Activated CD8-positive, alpha-beta memory T cell treated with anti-CD3 and anti-CD28 coated beads, Interleukin-2, amount 50 U/mL, for 48 hours (primary cell): ENCODE data around the gene SMARCAD1.
"Not testable (repeated sequence)": the region's sequence is repeated elsewhere in the genome, so short reads cannot be mapped to it uniquely, and the experiment has no call there.

ENCODE experiments used
- DNase-seq: peaks from one replicate; pipeline ENCODE4 v3.0.0-alpha.2; 2020

Gene SMARCAD1

DNA sequence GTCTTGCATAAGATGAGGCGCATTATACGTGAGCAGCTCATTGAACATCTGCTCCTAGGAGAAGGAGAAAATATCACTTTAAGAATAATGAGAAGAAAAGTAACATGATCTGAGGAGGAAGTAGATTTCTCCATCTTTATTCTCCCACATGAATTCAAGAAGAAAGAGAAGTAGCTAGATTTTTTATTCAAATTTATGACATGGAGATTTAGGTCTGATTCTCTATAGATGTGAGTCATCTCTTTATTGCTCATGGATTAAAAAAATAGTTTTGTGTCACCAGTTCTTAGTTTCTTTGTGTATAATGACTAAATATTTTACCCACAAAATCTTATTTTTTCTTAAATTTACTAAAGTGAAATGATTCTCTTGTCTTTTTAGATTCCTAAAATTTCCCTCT lies 94.5 kb downstream of the SMARCAD1 start:
- DNase-seq, result no peak

DNA sequence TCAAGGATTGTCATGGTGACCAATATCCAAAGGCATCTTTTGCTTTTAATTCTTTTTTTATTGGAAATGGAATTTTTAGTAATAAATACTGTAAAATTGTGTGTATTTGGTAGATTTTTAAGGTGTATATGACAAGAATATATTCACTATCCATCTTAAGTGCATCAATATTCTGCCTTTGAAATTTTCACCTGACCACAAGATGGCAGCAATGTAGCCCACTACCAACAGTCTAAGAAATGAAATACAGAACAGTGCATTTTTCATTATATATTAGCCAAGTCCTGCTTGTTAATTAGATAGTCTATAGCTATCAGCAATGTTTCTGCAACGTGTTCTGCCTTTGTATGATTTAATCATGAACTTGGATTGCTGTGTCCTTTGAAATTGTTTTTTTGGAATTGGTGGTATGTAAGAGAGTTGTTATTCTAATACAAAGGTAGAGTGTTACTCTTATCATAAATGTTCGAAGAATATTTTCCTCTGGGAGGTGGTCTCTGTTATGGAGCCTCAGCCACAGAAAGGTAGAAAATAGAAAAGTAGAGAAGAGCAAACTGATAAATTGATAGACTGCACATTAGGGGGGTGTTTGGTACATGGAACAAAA lies 96.8 kb downstream of the SMARCAD1 start:
- no peak for DNase-seq

DNA sequence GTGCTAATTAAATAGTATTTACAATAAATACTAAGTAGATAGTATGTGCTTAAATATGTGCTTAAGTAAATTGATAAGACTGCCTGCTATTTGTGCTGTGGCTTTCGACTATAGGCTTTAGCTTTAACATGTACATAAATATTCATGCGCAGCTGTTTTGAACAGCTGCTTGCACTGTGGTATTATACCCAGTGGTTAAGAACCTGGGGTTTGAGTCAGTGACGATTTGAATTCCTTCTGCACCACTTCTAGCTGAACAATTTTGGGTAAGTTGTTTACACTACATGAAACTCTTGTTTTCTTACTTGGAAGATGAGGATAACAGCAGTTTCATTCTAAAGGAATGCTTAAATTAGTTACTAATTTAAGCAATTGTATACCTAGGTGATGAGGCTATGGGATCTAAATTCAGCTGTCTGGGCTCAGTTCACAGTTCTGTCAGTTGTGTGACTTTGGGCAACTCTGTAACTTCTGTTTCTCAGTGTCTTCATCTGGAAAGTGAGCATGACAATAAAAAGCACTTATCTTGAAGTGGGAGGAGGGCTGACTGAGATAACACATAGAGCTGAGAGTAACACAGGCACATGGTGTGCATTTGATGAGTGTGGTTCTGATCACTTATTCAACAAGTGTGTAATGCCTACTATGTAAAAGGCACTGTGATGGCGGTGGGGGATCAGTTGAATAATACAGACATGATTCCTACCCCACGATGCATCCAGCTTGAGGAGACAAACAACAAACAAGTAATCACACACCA lies 98.0 kb downstream of the SMARCAD1 start:
- no peak for DNase-seq

DNA sequence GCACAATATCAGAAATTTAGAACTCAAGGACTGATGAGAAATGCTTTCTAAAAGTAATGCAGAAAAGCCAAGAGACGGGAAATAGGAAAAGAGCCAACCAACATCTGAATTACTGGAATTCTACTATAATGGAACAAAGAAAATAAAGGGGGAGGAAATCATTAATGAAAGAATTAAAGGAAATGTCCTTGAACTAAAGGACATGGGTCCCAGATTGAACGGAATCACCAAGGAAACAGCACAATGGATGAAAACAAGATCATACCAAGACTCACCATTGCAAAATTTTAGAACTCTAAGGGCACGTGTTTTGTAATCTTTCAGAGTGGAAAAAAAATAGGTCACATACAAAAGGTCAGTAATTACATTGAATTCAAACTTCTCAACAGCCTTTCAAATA lies 99.0 kb downstream of the SMARCAD1 start:
- DNase-seq, result no peak

DNA sequence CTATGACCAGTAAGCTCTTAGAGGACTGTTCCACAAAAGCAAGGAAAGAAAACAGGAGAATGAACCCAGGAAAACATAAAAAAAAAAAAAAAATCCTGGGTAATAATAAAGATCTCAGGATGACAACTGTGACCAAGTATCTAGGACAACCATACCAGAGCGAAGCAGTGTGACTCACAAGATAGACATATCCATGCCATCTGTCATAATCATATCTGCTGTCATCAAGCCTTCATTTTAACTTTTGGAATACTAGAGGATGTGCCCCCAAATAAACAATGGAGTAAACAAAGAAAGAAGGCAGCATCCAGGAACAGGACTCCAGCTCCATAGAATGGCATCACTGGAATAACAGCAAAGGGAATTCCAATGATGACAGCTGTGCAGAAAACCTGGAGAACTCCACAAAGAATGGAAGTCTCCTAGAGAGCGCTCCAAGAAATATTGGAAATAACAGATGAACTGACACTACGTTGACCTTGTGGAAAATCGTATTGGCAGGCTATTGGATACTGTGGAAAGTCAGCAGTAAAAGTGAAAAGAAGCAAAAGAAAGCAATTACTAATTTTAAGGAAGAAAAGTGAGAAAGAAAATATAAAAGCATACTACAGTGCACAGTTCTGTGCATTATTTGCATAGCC lies 99.7 kb downstream of the SMARCAD1 start:
- DNase-seq, result no peak

DNA sequence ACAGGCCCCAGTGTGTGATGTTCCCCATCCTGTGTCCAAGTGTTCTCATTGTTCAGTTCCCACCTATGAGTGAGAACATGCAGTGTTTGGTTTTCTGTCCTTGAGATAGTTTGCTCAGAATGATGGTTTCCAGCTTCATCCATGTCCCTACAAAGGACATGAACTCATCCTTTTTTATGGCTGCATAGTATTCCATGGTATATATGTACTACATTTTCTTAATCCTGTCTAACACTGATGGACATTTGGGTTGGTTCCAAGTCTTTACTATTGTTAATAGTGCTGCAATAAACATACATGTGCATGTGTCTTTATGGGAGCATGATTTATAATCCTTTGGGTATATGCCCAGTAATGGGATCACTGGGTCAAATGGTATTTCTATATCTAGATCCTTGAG lies 112.3 kb downstream of the SMARCAD1 start:
- not testable (repeated sequence) for DNase-seq

DNA sequence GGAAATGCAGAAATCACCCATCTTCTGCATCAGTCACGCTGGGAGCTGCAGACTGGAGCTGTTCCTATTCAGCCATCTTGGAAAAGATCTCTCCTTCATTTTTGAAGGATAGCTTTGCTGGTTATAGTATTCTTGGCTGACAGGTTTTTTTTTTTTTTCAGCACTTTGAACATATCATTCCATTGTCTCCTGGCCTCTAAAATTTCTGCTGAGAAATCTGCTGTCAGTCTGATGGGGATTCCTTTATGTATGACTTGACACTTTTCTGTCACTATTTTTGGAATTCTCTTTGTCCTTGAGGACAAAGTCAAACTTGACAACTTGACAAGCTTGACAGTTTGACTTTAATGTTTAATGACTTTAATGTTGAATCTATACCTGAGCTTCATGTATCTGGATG lies 118.2 kb downstream of the SMARCAD1 start:
- no peak for DNase-seq

DNA sequence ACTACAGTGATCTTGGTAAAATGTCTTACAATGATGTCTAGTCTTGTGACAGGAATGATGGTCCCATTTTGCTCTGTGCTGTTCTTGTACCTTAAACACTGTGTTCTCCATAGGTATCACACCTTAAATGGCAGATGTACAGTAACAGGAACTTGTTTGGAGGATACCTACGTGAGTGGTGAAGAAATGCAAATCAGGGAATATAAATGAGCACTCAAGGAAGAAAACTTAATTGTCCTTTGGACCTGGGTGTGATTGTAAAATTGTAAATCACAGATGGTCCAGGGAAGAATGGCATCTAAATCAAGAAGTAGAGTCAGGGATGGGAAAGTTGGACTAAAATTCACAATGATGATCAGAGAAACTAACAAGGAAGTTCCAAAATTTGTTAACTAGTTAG lies 122.3 kb downstream of the SMARCAD1 start:
- no peak for DNase-seq

DNA sequence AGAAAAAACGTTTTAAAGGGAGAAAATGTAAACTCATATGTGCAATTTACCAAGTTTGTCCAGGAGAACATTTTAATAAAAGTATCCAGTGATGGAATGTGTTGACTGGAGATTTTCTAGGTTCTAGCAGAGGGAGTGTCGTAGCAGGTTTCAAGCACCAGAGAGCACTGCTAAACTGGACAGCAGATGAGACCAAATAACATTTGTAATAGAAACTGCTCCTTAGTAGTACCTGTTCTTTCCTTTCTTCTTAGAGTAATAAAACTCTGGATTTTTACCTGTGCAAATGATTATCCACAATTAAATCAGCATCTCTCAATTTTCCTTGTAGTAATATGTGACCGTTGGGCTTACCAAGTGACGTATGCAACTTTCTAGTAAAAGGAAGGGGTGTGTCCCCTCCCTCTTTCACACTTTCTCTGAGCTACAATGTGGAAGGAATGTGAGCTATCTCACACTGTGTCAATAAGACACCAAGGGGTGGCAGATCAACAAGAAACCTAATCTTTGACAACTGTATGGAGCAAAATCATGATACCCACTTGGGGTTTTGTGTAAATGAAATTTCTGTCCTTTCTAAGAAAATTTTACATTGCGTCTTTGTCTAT lies 125.4 kb downstream of the SMARCAD1 start:
- DNase-seq, result no peak

DNA sequence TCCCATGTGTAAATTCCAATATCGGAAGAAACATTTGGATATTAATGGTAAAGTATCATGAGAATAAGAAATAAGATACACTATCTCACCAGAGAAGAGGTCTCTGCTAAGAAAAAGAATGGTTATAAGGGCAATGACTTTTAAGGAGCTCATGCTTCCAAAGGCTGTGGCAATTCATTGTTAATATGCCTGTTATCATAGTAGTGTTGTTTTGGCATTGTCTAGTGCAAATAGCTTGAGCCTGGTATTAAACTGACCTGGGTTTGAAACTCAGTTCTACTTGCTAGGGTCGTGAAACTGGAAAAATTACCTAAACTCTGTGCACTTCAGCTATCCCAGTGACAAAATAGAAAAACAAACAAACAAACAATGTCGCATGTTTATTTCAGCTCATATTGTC lies 126.2 kb downstream of the SMARCAD1 start:
- no peak for DNase-seq

DNA sequence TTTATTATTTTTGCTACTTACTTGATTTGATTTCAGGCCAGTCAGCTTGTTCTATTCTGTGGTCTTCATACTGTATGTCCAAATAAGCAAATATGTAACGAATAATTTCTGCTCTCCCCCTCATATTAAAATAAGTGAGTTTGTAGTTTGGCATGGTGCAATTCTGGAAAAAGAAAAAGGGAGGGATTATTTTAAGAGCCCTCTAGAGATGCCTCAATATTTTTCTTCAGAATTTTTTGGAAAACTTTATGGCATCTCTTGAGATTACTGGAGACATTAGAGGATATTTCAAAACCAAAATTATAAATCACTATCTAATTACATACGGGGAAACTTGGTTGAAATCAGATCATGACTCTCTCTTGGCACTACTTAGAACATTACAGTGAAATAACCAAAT lies 126.8 kb downstream of the SMARCAD1 start:
- DNase-seq, result no peak

DNA sequence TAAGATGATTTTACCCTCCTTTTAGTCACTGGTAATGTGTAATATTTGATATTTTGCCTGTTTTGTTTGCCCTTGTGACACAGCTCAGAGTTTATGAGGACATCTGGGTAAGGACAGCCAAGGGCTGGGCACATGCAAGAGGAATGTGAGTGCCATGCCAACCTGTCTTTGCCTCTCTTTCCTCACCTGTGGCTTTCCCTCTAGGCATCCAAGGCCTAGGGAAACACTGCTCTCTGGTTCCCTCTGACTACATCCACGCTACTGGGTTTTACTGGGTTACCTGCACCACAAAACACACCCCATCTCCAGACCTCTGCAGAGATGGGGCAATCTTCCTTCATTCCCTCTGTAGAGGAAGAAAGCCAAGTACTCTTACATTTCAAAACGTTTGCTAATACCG lies 127.3 kb downstream of the SMARCAD1 start:
- no peak for DNase-seq

DNA sequence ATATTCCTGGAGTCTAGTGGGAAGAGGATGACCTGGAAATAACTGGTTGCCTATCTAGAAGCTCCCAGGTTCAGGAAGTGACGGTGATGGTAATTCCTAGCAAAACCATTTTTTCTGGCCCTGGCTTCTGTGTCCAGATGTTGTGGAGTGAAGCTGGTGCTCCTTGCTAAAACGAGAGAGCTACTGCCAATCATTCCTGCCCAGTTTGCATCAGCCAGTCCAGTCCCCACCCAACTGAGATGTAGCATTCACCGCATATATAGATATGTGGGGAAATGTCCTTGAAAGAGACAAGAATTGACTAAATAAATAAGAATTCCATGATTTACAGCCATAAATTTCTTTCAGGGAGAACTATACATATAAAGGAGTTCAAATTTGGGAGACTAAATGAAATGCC lies 128.6 kb downstream of the SMARCAD1 start:
- DNase-seq, result no peak

DNA sequence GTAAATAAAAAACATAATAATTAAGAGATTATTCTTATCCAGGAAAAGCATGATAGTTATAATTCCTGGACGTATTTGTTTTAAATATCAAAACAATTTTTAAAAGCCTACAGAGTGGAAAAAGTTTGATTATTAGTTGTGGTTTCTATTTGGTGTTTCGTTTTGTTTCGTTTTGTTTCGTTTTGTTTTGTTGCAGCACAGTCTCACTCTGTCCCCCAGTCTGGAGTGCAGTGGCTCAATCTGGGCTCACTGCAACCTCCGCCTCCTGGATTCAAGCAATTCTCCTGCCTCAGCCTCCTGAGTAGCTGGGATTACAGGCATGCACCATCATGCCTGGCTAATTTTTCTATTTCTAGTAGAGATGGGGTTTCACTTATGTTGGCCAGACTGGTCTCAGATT lies 129.1 kb downstream of the SMARCAD1 start:
- DNase-seq, result not testable (repeated sequence)

DNA sequence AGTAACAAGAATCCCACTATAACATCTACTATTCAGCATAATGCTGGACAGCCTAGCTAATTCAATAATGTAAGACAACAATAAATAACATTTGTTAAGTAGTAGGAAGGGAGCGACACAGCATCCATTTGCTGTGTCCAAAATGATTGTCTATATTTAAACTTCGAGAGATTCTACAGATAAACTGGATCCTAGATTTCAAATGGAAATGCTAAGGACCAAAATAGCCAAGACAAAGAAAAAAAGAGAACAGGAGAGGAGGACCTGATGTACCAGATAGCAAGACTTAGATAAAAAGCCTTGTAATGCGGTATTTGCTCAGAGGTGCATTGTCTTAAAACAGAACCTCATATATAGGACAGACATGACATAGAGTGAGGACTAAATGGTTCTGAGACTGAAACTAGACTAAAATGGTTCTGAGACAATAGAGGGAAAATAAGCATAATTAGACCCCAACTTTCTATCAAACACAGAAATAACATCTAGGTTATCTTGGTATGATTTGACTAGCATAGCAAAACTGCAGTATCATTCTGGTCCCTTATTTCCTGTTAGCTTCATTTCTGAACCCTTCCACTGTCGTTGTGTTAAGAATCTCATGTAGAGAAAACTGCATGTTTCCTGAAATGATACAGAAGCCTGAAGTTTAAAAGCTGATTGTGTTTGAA lies 131.2 kb downstream of the SMARCAD1 start:
- DNase-seq, result no peak

DNA sequence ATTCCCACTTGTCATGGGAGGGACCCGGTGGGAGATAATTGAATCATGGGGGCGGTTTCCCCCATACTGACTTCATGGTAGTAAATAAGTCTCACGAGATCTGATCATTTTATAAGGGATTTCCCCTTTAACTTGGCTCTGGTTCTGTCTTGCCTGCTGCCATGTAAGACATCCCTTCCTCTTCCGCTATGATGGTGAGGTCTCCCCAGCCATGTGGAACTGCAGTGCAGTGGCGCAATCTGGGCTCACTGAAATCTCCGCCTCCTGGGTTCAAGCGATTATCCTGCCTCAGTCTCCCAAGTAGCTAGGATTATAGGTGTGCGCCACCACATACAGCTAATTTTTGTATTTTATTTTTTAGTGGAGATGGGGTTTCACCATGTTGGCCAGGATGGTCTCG lies 132.1 kb downstream of the SMARCAD1 start:
- DNase-seq, result no peak
